ENCODE measurements around the gene WNT16.

The WNT16 gene

DNA sequence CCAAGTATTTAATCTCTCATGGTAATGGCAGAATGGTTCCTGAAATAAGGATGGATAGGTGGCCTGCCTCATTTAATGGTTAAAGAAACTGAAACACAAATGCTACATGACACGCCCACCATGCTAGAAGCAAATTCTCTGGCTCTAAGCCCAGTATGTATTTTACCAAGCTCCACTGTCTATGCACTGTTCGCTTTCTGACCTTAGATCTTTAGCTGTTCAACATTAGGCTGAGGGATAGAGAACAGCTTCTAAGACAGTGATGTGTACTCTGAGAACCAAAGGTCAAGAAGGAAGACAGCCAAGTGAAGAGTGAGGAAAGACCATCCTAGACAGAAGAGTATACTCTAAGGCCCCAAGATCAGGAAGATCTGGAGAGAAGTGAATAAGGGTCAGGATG is 40.7 kb downstream of the WNT16 start:
- Histone ChIP-seq H3K27me3 (ENCODE audit: control insufficient read depth in 5 of 5, insufficient read depth in 4 of 5, low read length in 5 of 5) (no peaks in the 10 kb centered on the region), H3K4me3 (ENCODE audit: low read depth in 1 of 5, low read length in 5 of 5) (no peak overlapping the region), H3K27ac (ENCODE audit: low read depth, low read length) (no peak overlapping the region), H3K36me3 (ENCODE audit: control insufficient read depth in 5 of 5, insufficient read depth in 5 of 5, low read length in 5 of 5) (peaks cover 2 to 8% (median 6%) of the 10 kb centered on the region in 5 donors), H3K9me3 (ENCODE audit: control insufficient read depth in 5 of 5, low read length in 5 of 5) (no peaks in the 10 kb centered on the region), H3K9ac (ENCODE audit: low read length in 5 of 5) (no peak overlapping the region), H3K4me1 (ENCODE audit: control insufficient read depth in 5 of 5, insufficient read depth in 5 of 5, low read length in 5 of 5) (peaks cover 0 to 9% (median 8%) of the 10 kb centered on the region in 5 donors)

DNA sequence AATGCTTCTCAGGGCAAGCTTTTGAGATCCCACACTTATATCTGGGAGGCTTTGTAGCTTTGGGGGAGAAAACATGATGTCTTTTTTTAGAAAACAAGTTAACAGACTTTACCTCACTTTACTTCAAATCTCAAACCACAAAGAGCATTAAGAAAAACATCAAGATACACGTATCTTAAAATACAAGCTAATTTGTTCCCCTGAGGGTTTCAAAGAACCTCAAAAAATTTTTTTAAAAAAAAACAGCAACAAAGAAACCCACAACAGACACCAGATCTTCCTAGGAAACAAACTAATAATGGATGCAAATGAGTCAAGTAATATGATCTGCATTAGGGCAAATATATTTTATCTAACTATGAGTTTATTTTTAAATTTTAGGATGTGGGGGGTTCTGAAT is 42.6 kb downstream of the WNT16 start:
- Histone ChIP-seq H3K4me3 (ENCODE audit: low read depth in 1 of 5, low read length in 5 of 5) (no peak overlapping the region), H3K9me3 (ENCODE audit: control insufficient read depth in 5 of 5, low read length in 5 of 5) (no peaks in the 10 kb centered on the region), H3K27me3 (ENCODE audit: control insufficient read depth in 5 of 5, insufficient read depth in 4 of 5, low read length in 5 of 5) (no peaks in the 10 kb centered on the region), H3K27ac (ENCODE audit: low read depth, low read length) (no peak overlapping the region), H3K36me3 (ENCODE audit: control insufficient read depth in 5 of 5, insufficient read depth in 5 of 5, low read length in 5 of 5) (peaks cover 9 to 19% (median 12%) of the 10 kb centered on the region in 5 donors), H3K9ac (ENCODE audit: low read length in 5 of 5) (no peak overlapping the region), H3K4me1 (ENCODE audit: control insufficient read depth in 5 of 5, insufficient read depth in 5 of 5, low read length in 5 of 5) (peaks cover 0 to 9% (median 8%) of the 10 kb centered on the region in 5 donors)

DNA sequence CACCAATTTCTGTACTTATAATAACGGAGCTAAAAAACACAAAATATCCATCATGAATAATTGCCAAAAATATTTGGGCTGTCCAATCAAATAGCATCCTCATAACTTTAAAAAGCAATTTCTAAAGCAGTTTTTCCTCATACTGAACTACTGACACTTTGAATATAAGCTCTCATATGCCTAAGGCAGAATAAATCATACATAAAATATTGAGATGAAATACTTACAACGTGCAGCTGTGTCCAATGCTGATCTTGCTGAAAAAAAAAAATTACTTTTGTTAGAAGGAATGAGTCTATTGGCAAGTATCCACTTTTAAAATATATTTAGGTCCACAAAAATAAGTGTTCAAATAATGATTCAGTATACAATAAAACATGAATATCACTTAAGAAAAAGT is 43.1 kb downstream of the WNT16 start:
- no peaks in the 10 kb centered on the region for H3K9me3 ChIP-seq (ENCODE audit: control insufficient read depth in 5 of 5, low read length in 5 of 5)
- H3K9ac ChIP-seq (ENCODE audit: low read length in 5 of 5), result no peak overlapping the region
- peaks cover 12 to 23% (median 14%) of the 10 kb centered on the region in 5 donors for H3K36me3 ChIP-seq (ENCODE audit: control insufficient read depth in 5 of 5, insufficient read depth in 5 of 5, low read length in 5 of 5)
- H3K4me1 ChIP-seq (ENCODE audit: control insufficient read depth in 5 of 5, insufficient read depth in 5 of 5, low read length in 5 of 5), result peaks cover 0 to 9% (median 8%) of the 10 kb centered on the region in 5 donors
- no peak overlapping the region for H3K27ac ChIP-seq (ENCODE audit: low read depth, low read length)
- no peak overlapping the region for H3K4me3 ChIP-seq (ENCODE audit: low read depth in 1 of 5, low read length in 5 of 5)
- no peaks in the 10 kb centered on the region for H3K27me3 ChIP-seq (ENCODE audit: control insufficient read depth in 5 of 5, insufficient read depth in 4 of 5, low read length in 5 of 5)

DNA sequence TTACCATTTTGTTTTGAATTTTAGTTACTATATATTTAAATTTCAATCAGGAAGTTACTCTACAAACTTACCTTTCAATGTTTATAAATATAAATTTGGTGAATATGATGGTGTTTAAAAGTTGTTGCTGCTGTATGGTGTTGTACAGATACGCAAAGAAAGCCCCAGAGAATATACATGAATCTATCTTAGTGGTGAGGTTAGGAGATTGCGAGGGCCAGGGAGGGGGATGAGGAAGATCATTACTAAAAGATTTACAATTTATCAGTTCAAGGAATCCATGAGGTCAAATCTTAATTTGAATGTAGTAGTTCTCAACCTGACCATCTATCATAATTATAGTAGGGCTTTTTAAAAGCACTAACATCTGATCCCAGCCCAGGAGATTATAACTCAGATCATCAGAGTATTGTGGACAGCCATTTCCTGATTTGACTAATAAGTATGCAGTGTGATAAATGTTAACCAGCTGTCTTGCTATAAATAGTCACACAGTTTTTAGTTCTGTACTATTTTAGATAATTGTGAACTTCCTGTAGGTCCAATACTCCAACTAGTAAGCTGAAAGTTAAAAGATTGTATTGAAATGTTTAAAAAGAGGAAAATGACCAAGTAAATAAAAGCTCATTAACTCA is 43.7 kb downstream of the WNT16 start:
- peaks cover 13 to 23% (median 17%) of the 10 kb centered on the region in 5 donors for H3K36me3 ChIP-seq (ENCODE audit: control insufficient read depth in 5 of 5, insufficient read depth in 5 of 5, low read length in 5 of 5)
- peaks cover 0 to 9% (median 8%) of the 10 kb centered on the region in 5 donors for H3K4me1 ChIP-seq (ENCODE audit: control insufficient read depth in 5 of 5, insufficient read depth in 5 of 5, low read length in 5 of 5)
- no peaks in the 10 kb centered on the region for H3K9me3 ChIP-seq (ENCODE audit: control insufficient read depth in 5 of 5, low read length in 5 of 5)
- no peak overlapping the region for H3K4me3 ChIP-seq (ENCODE audit: low read depth in 1 of 5, low read length in 5 of 5)
- no peak overlapping the region for H3K27ac ChIP-seq (ENCODE audit: low read depth, low read length)
- no peak overlapping the region for H3K9ac ChIP-seq (ENCODE audit: low read length in 5 of 5)
- no peaks in the 10 kb centered on the region for H3K27me3 ChIP-seq (ENCODE audit: control insufficient read depth in 5 of 5, insufficient read depth in 4 of 5, low read length in 5 of 5)

DNA sequence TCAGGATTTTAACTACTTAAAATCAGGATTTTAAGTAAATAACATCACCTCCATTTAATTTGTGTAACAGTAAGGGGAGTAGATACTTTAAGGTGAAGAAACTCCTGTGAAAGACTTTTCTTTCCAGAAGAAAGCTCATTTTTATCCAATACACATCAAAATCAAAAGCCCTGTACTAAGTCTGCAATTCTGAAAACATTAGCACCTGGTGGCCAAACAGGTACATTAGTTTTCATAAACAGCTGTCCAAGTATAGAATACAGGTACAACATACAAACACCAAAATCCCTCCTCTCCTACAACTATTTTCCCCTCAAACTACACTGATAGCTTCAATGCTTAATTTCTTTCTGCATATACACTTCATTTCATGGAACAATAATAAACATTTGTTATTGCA is 44.4 kb downstream of the WNT16 start:
- Histone ChIP-seq H3K27me3 (ENCODE audit: control insufficient read depth in 5 of 5, insufficient read depth in 4 of 5, low read length in 5 of 5) (no peaks in the 10 kb centered on the region), H3K4me3 (ENCODE audit: low read depth in 1 of 5, low read length in 5 of 5) (no peak overlapping the region), H3K9ac (ENCODE audit: low read length in 5 of 5) (no peak overlapping the region), H3K9me3 (ENCODE audit: control insufficient read depth in 5 of 5, low read length in 5 of 5) (no peaks in the 10 kb centered on the region), H3K4me1 (ENCODE audit: control insufficient read depth in 5 of 5, insufficient read depth in 5 of 5, low read length in 5 of 5) (peaks cover 0 to 9% (median 8%) of the 10 kb centered on the region in 5 donors), H3K27ac (ENCODE audit: low read depth, low read length) (no peak overlapping the region), H3K36me3 (ENCODE audit: control insufficient read depth in 5 of 5, insufficient read depth in 5 of 5, low read length in 5 of 5) (peaks cover 16 to 23% (median 20%) of the 10 kb centered on the region in 5 donors)

DNA sequence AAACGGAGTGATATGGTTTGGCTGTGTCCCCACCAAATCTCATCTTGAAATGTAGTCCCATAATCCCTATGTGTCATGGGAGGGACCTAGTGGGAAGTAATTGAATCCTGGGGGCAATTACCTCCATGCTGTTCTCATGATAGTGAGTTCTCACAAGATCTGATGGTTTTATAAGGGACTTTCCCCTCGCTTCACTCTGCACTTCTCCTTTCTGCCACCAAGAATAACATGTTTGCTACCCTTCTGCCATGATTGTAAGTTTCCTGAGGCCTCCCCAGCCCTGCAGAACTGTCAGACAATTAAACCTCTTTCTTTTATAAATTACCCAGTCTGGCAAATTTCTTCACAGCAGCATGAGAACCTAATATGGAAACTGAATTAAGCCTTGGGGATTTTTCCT is 48.2 kb downstream of the WNT16 start:
- Histone ChIP-seq H3K27me3 (ENCODE audit: control insufficient read depth in 5 of 5, insufficient read depth in 4 of 5, low read length in 5 of 5) (no peaks in the 10 kb centered on the region), H3K4me3 (ENCODE audit: low read depth in 1 of 5, low read length in 5 of 5) (no peak overlapping the region), H3K9ac (ENCODE audit: low read length in 5 of 5) (no peak overlapping the region), H3K27ac (ENCODE audit: low read depth, low read length) (no peak overlapping the region), H3K9me3 (ENCODE audit: control insufficient read depth in 5 of 5, low read length in 5 of 5) (no peaks in the 10 kb centered on the region), H3K36me3 (ENCODE audit: control insufficient read depth in 5 of 5, insufficient read depth in 5 of 5, low read length in 5 of 5) (peaks cover 16 to 24% (median 17%) of the 10 kb centered on the region in 5 donors), H3K4me1 (ENCODE audit: control insufficient read depth in 5 of 5, insufficient read depth in 5 of 5, low read length in 5 of 5) (peaks cover 0 to 6% (median 3%) of the 10 kb centered on the region in 5 donors)

DNA sequence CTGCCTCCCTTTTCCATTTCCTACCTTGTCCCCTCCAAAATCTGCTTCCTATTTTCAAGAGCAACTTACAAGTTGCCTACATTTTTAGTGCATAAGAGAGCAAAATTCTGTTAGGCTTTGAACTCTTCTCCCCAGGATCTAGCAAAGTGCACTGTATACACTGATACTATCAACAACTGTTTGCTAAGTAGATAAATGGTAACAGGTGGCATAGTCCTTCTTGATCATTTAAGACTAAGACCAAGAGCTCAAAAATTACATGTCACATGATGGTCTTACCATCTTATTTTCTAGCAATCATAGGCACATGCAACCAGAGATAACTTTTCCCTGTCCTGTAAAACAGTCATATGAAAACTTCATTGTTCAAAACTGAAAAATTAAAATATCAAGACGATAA is 51.1 kb downstream of the WNT16 start:
- Histone ChIP-seq H3K9me3 (ENCODE audit: control insufficient read depth in 5 of 5, low read length in 5 of 5) (no peaks in the 10 kb centered on the region), H3K27me3 (ENCODE audit: control insufficient read depth in 5 of 5, insufficient read depth in 4 of 5, low read length in 5 of 5) (no peaks in the 10 kb centered on the region), H3K27ac (ENCODE audit: low read depth, low read length) (no peak overlapping the region), H3K4me3 (ENCODE audit: low read depth in 1 of 5, low read length in 5 of 5) (no peak overlapping the region), H3K36me3 (ENCODE audit: control insufficient read depth in 5 of 5, insufficient read depth in 5 of 5, low read length in 5 of 5) (peaks cover 16 to 24% (median 17%) of the 10 kb centered on the region in 5 donors), H3K4me1 (ENCODE audit: control insufficient read depth in 5 of 5, insufficient read depth in 5 of 5, low read length in 5 of 5) (no peaks in the 10 kb centered on the region), H3K9ac (ENCODE audit: low read length in 5 of 5) (no peak overlapping the region)

DNA sequence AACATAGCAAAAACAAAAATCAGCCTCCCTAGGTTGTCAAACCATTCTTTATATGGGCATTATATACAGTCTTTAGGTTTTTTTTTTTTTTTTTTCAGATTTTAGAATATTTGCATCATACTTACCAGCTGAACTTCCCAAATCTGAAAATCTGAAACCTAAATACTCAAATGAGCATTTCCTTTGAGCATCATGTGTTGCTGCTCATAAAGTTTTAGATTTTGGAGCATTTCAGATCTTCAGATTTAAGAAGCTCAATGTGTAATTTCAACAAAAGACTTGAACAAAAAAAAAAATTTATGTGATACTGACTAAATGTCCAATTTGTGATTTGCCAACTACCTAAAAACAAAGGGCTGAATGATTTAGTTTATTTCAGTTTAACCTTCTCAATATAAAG is 53.7 kb downstream of the WNT16 start:
- no peaks in the 10 kb centered on the region for H3K27me3 ChIP-seq (ENCODE audit: control insufficient read depth in 5 of 5, insufficient read depth in 4 of 5, low read length in 5 of 5)
- peaks cover 0 to 10% (median 6%) of the 10 kb centered on the region in 5 donors for H3K4me1 ChIP-seq (ENCODE audit: control insufficient read depth in 5 of 5, insufficient read depth in 5 of 5, low read length in 5 of 5)
- no peaks in the 10 kb centered on the region for H3K9me3 ChIP-seq (ENCODE audit: control insufficient read depth in 5 of 5, low read length in 5 of 5)
- H3K9ac ChIP-seq (ENCODE audit: low read length in 5 of 5), result no peak overlapping the region
- no peak overlapping the region for H3K27ac ChIP-seq (ENCODE audit: low read depth, low read length)
- H3K4me3 ChIP-seq (ENCODE audit: low read depth in 1 of 5, low read length in 5 of 5), result no peak overlapping the region
- peaks cover 3 to 8% (median 6%) of the 10 kb centered on the region in 5 donors for H3K36me3 ChIP-seq (ENCODE audit: control insufficient read depth in 5 of 5, insufficient read depth in 5 of 5, low read length in 5 of 5)

DNA sequence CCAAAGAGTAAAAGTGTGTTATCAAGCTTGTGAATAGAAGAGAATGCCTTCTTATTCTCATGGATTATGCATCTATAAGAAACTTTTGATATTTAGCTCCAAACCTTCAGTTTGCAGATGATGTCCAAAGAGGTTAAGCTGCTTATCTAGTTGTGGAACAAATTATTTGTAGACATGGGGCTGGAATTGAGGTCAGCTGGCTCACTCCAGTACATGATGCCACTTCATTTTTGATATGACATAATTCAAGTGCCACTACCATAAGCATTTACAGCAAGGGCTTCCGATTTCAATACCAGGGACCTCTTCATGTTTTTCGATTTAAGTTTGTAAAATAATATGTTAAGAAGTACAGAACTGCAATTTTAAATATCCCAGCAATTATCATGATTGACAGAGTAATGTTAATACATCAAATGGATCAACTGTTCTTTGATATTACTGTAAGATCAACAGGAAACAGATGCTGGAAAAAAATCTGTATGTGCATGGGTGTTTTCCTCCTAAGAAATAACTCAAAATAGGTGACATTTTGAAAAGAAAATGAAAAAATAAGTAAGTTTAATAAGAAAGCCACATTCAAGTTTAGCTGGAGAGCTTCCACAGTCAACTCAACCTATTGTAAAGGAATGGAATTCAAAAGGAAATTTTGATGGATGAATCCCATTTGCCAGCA is 54.6 kb downstream of the WNT16 start:
- H3K36me3 ChIP-seq (ENCODE audit: control insufficient read depth in 5 of 5, insufficient read depth in 5 of 5, low read length in 5 of 5), result peaks cover 0 to 4% (median 1%) of the 10 kb centered on the region in 5 donors
- peaks cover 0 to 10% (median 6%) of the 10 kb centered on the region in 5 donors for H3K4me1 ChIP-seq (ENCODE audit: control insufficient read depth in 5 of 5, insufficient read depth in 5 of 5, low read length in 5 of 5)
- no peak overlapping the region for H3K4me3 ChIP-seq (ENCODE audit: low read depth in 1 of 5, low read length in 5 of 5)
- H3K27ac ChIP-seq (ENCODE audit: low read depth, low read length), result no peak overlapping the region
- no peak overlapping the region for H3K9ac ChIP-seq (ENCODE audit: low read length in 5 of 5)
- no peaks in the 10 kb centered on the region for H3K27me3 ChIP-seq (ENCODE audit: control insufficient read depth in 5 of 5, insufficient read depth in 4 of 5, low read length in 5 of 5)
- no peaks in the 10 kb centered on the region for H3K9me3 ChIP-seq (ENCODE audit: control insufficient read depth in 5 of 5, low read length in 5 of 5)

DNA sequence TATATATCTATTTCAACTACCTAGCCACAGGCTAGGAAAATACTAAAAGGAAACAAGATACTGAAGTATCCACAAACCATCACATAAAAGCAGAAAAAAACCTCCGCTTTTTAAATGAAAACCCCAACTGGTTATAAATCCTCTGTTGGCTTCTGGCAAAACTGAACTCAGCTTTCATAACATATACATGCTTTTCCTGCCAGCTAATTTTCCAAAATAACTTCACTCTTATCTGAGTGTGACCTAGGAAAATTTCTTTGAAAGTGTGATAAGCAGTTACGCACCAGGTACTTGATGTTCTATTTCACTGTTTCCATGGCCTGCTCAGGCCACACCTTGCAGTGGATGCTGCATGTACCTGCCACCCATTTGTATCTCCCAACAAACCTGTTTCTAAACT is 55.5 kb downstream of the WNT16 start:
- Histone ChIP-seq H3K4me3 (ENCODE audit: low read depth in 1 of 5, low read length in 5 of 5) (no peak overlapping the region), H3K36me3 (ENCODE audit: control insufficient read depth in 5 of 5, insufficient read depth in 5 of 5, low read length in 5 of 5) (peaks cover 0 to 3% (median 0%) of the 10 kb centered on the region in 5 donors), H3K27me3 (ENCODE audit: control insufficient read depth in 5 of 5, insufficient read depth in 4 of 5, low read length in 5 of 5) (no peaks in the 10 kb centered on the region), H3K9me3 (ENCODE audit: control insufficient read depth in 5 of 5, low read length in 5 of 5) (no peaks in the 10 kb centered on the region), H3K9ac (ENCODE audit: low read length in 5 of 5) (no peak overlapping the region), H3K4me1 (ENCODE audit: control insufficient read depth in 5 of 5, insufficient read depth in 5 of 5, low read length in 5 of 5) (peaks cover 0 to 10% (median 6%) of the 10 kb centered on the region in 5 donors), H3K27ac (ENCODE audit: low read depth, low read length) (no peak overlapping the region)

Data from subcutaneous abdominal adipose tissue (tissue), 5 donors.